ENCODE measurements around the gene PPDPF. TPM values are rescaled to one million over a fixed set of nuclear protein-coding genes. Genes with fewer than 3 reads are reported as not detected.

PPDPF gene
- total RNA-seq, 1 experiment from 2014 or later, result 149 TPM

DNA sequence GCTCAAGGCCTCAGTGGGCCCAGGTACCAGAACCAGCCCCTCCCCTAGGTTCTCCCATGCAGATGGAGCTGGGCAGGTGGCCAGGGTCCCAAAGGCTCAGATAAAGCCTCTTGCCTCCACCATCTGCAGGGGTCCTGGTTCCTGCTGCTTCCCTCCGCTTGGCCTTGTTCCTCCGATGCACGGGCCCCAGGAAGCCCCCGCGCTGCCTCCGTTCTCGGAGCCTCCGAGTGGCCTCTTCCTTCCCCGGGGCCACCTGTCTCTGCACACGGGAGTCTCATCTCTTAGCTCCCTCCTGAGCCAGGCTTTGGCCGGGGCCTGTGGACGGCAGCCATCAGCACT, 18.5 kb downstream of the PPDPF start:
- H3K9ac ChIP-seq (ENCODE audit: extremely low read depth, insufficient read length, low read length), result no peak overlapping the region
- H3K4me1 Mint-ChIP-seq, result peaks cover 3 to 8% of the 10 kb centered on the region in 2 experiments; a peak in 3 of 4 replicates
- no peak overlapping the region for H3K27ac Mint-ChIP-seq
- H3K4ac ChIP-seq (ENCODE audit: low read depth, low read length), result no peak overlapping the region
- H3K9me3 ChIP-seq (ENCODE audit: control insufficient read depth, low read depth, low read length), result no peaks in the 10 kb centered on the region
- H2BK15ac ChIP-seq (ENCODE audit: low read depth, low read length), result no peak overlapping the region
- no peaks in the 10 kb centered on the region for H4K20me1 ChIP-seq (ENCODE audit: control insufficient read depth, insufficient read depth, insufficient read length)
- no peak overlapping the region for H4K8ac ChIP-seq (replicated peaks; ENCODE audit: insufficient read length, low read depth, low read length)
- no peak overlapping the region for H4K91ac ChIP-seq (ENCODE audit: insufficient read length, low read depth, low read length)
- H3K56ac ChIP-seq (ENCODE audit: insufficient read length, low read depth, low read length), result no peak overlapping the region
- no peak overlapping the region for H3T11ph ChIP-seq (ENCODE audit: low read length)
- no peak overlapping the region for H4K5ac ChIP-seq (ENCODE audit: insufficient read length, low read depth, low read length)
- H2BK12ac ChIP-seq (ENCODE audit: insufficient read length, low read depth, low read length), result no peak overlapping the region
- H3K36me3 Mint-ChIP-seq (ENCODE audit: insufficient read depth in 1 of 3, low read depth in 3 of 3), result no peaks in the 10 kb centered on the region
- no peak overlapping the region for H3K18ac ChIP-seq (ENCODE audit: insufficient read length, low read depth, low read length)
- no peak overlapping the region for H2AFZ ChIP-seq (ENCODE audit: low read length)
- TF ChIP-seq CTCF (conservative IDR thresholded peaks at IDR 0.05), result no peak
- no peak overlapping the region for H3K4me2 ChIP-seq (ENCODE audit: insufficient read depth, insufficient read length, low read length)
- no peak overlapping the region for H3K14ac ChIP-seq (ENCODE audit: insufficient read depth, low read length)
- H3K27me3 Mint-ChIP-seq (ENCODE audit: low read depth), result no peaks in the 10 kb centered on the region
- H3K9me3 Mint-ChIP-seq, result no peaks in the 10 kb centered on the region
- DNase-seq, result no peak
- no peaks in the 10 kb centered on the region for H3K23me2 ChIP-seq (ENCODE audit: insufficient read length, low read depth, low read length, poor library complexity, severe bottlenecking)
- no peaks in the 10 kb centered on the region for H3K4me1 ChIP-seq (ENCODE audit: insufficient read depth, low read length)
- no peaks in the 10 kb centered on the region for H3K27me3 ChIP-seq (ENCODE audit: insufficient read depth, low read length)
- no peaks in the 10 kb centered on the region for H3K79me1 ChIP-seq (ENCODE audit: insufficient read depth, low read depth, low read length, poor library complexity, severe bottlenecking)
- H3K23ac ChIP-seq (ENCODE audit: insufficient read length, low read depth, low read length), result no peak overlapping the region
- H3K27ac ChIP-seq (ENCODE audit: insufficient read length, low read depth, low read length), result no peak overlapping the region
- no peak overlapping the region for H2BK120ac ChIP-seq (ENCODE audit: low read depth, low read length, poor library complexity, severe bottlenecking)
- H3K4me3 Mint-ChIP-seq, result no peak overlapping the region
- no peak overlapping the region for H2BK20ac ChIP-seq (ENCODE audit: low read depth, low read length, poor library complexity, severe bottlenecking)
- H2BK5ac ChIP-seq (ENCODE audit: insufficient read length, low read length), result no peak overlapping the region
- no CpG with 5 or more reads among the region's 12 CpGs for WGBS (ENCODE audit: extremely low coverage, insufficient read length, low lambda C conversion rate)
- H3K79me2 ChIP-seq (ENCODE audit: insufficient read depth, low read length), result no peaks in the 10 kb centered on the region
- H2AK5ac ChIP-seq (ENCODE audit: insufficient read length, low read length), result no peak overlapping the region
